ENCODE data around the gene CAPN10. TPM values are rescaled to one million over a fixed set of nuclear protein-coding genes. Genes with fewer than 3 reads are reported as not detected.

Gene CAPN10
- total RNA-seq, 4 donors from 2014 or later: 6.8 to 12.2 (median 7.5) TPM

- intact Hi-C loops (cut with DNase I; ENCODE audit: low total_unique reads): no loop called here
Measured at GRCh38 chr2:240597419-240598181, 11.1 kb downstream of the CAPN10 start.

GRCh38 chr2:240598311-240598911 lies 11.9 kb downstream of the CAPN10 start:
- Histone ChIP-seq H3K36me3 (peaks cover 0 to 18% of the 10 kb centered on the region in 2 donors), H3K4me3 (no peak overlapping the region), H3K27me3 (no peaks in the 10 kb centered on the region), H3K4me1 (peaks cover 10 to 13% of the 10 kb centered on the region in 2 donors), H3K9me3 (no peaks in the 10 kb centered on the region), H3K27ac (no peak overlapping the region)
- TF ChIP-seq POLR2A (IDR thresholded peaks at IDR 0.05): no peak
- TF ChIP-seq, protein P1, sequence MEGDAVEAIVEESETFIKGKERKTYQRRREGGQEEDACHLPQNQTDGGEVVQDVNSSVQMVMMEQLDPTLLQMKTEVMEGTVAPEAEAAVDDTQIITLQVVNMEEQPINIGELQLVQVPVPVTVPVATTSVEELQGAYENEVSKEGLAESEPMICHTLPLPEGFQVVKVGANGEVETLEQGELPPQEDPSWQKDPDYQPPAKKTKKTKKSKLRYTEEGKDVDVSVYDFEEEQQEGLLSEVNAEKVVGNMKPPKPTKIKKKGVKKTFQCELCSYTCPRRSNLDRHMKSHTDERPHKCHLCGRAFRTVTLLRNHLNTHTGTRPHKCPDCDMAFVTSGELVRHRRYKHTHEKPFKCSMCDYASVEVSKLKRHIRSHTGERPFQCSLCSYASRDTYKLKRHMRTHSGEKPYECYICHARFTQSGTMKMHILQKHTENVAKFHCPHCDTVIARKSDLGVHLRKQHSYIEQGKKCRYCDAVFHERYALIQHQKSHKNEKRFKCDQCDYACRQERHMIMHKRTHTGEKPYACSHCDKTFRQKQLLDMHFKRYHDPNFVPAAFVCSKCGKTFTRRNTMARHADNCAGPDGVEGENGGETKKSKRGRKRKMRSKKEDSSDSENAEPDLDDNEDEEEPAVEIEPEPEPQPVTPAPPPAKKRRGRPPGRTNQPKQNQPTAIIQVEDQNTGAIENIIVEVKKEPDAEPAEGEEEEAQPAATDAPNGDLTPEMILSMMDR (IDR thresholded peaks at IDR 0.05 in 4 of 5, conservative IDR thresholded peaks at IDR 0.05 in 1 of 5): no peak
- DNase-seq: peak in 1 of 2 donors; percentile 6
- no peak for ATAC-seq
- in situ Hi-C loops (cut with MboI; ENCODE audit: low sequenced_read_pairs in 4 of 4) (no loop called here), intact Hi-C loops (cut with DNase I; ENCODE audit: low total_unique reads) (no loop called here)

More at GRCh38 chr2:240597419-240598181, 11.1 kb downstream of the CAPN10 start:
- Histone ChIP-seq H3K27ac (no peak overlapping the region), H3K9me3 (no peaks in the 10 kb centered on the region), H3K27me3 (no peaks in the 10 kb centered on the region), H3K36me3 (peaks cover 0 to 18% of the 10 kb centered on the region in 2 donors), H3K4me3 (no peak overlapping the region), H3K4me1 (peaks cover 10 to 13% of the 10 kb centered on the region in 2 donors)
- ATAC-seq: no peak
- in situ Hi-C loops (cut with MboI; ENCODE audit: low sequenced_read_pairs in 4 of 4): no loop called here
- no peak for TF ChIP-seq POLR2A (IDR thresholded peaks at IDR 0.05)
- TF ChIP-seq, protein P1 (IDR thresholded peaks at IDR 0.05 in 4 of 5, conservative IDR thresholded peaks at IDR 0.05 in 1 of 5): no peak
- peak in 1 of 2 donors; percentile 8 for DNase-seq

DNA sequence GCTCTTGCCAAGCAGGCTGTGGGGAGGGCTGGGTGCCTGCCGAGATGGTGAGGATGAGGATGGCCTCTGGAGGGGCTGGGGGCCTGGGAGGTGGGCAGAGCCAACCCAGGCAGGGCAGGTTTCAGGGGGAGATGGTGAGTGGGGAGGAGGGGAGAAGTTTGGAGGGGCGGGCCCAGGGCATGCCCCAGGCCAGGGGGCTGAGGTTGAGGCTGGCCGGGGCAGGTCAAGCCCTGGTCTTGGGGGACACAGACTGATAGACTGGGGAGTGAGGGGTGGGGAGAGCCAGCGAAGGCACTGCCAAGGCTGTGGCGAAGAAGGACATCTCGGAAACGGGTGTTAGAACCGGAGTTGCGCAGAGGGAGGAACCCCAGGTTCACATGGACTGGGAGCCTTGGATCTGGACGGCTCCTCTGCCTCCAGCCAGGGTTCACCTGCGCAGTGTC lies 12.6 kb downstream of the CAPN10 start:
- Histone ChIP-seq H3K9me3 (no peaks in the 10 kb centered on the region), H3K4me3 (no peak overlapping the region), H3K27ac (no peak overlapping the region), H3K36me3 (peaks cover 0 to 18% of the 10 kb centered on the region in 2 donors), H3K4me1 (peaks cover 10 to 13% of the 10 kb centered on the region in 2 donors), H3K27me3 (no peaks in the 10 kb centered on the region)
- DNase-seq: peak in 1 of 2 donors; percentile 7
- TF ChIP-seq, protein P1 (IDR thresholded peaks at IDR 0.05 in 4 of 5, conservative IDR thresholded peaks at IDR 0.05 in 1 of 5): no peak
- TF ChIP-seq POLR2A (IDR thresholded peaks at IDR 0.05): no peak
- in situ Hi-C loops (cut with MboI; ENCODE audit: low sequenced_read_pairs in 4 of 4): no loop called here
- intact Hi-C loops (cut with DNase I; ENCODE audit: low total_unique reads): no loop called here
- ATAC-seq: no peak

- intact Hi-C loops (cut with DNase I; ENCODE audit: low total_unique reads): no loop called here
- H3K36me3 ChIP-seq: peaks cover 0 to 18% of the 10 kb centered on the region in 2 donors
- H3K9me3 ChIP-seq: no peaks in the 10 kb centered on the region
- H3K4me3 ChIP-seq: no peak overlapping the region
- no peaks in the 10 kb centered on the region for H3K27me3 ChIP-seq
- peak in 1 of 2 donors; percentile 2 for DNase-seq
- TF ChIP-seq, protein P1 (IDR thresholded peaks at IDR 0.05 in 4 of 5, conservative IDR thresholded peaks at IDR 0.05 in 1 of 5): no peak
- no peak for TF ChIP-seq POLR2A (IDR thresholded peaks at IDR 0.05)
- H3K27ac ChIP-seq: no peak overlapping the region
- H3K4me1 ChIP-seq: peaks cover 8 to 19% of the 10 kb centered on the region in 2 donors
- no peak for ATAC-seq
- in situ Hi-C loops (cut with MboI; ENCODE audit: low sequenced_read_pairs in 4 of 4): no loop called here
Measured at GRCh38 chr2:240600451-240600961, 14.0 kb downstream of the CAPN10 start.
